ENCODE measurements around the gene KANSL3.

- no peak for TF ChIP-seq POLR2A (IDR thresholded peaks at IDR 0.05; ENCODE audit: low read length)
- TF ChIP-seq GATA1 (IDR thresholded peaks at IDR 0.05; ENCODE audit: low read depth, low read length), result no peak
Measured at GRCh38 chr2:96550787-96551604, 87.1 kb downstream of the KANSL3 start.

All from erythroblast (primary cell).